ENCODE data around the gene LRGUK. TPM values are rescaled to one million over a fixed set of nuclear protein-coding genes. Genes with fewer than 3 reads are reported as not detected.

Gene LRGUK
- under 0.01 TPM in 1 of 2 replicates, not detected in the other for total RNA-seq

GRCh38 chr7:134126966-134127848, at the start of gene LRGUK:
Gene LRGUK, plus strand, starts transcription at chr7:134127340. Its CDS starts 28 bp downstream, at chr7:134127368.

Other genes starting within 250 kb of the LRGUK start
- gene SLC35B4, start 189.6 kb downstream of the LRGUK start, total RNA-seq: 12.7 and 12.9 TPM in 2 replicates